NB4 (cell line): ENCODE results near the gene MDC1.

ENCODE experiments used
- DNase-seq: peaks from one replicate; pipeline ENCODE4 v3.0.0; 2010; ENCODE audit warnings: low read depth
- H3K4me3 ChIP-seq: one replicate; pipeline ENCODE4 v1.5.1; 2011; ENCODE audit warnings: mild to moderate bottlenecking, low read depth, low read length, moderate library complexity
- MYC ChIP-seq: IDR thresholded peaks from 2 replicates; pipeline ENCODE4 v1.6.1; 2011; ENCODE audit warnings: low read depth, low read length
- POLR2A ChIP-seq: IDR thresholded peaks from 2 replicates; pipeline ENCODE4 v1.6.1; 2011; ENCODE audit warnings: mild to moderate bottlenecking; ENCODE audit not compliant: insufficient read length; ENCODE audit errors: extremely low read depth
- TF ChIP-seq, protein P1 (sequence below): IDR thresholded peaks from one replicate; pipeline ENCODE4 v1.5.1; 2012; ENCODE audit warnings: low read depth, low read length
- TF ChIP-seq, protein P2 (sequence below): IDR thresholded peaks from 2 replicates; pipeline ENCODE4 v1.6.1; 2011; ENCODE audit warnings: low read depth, low read length

MDC1 gene

DNA sequence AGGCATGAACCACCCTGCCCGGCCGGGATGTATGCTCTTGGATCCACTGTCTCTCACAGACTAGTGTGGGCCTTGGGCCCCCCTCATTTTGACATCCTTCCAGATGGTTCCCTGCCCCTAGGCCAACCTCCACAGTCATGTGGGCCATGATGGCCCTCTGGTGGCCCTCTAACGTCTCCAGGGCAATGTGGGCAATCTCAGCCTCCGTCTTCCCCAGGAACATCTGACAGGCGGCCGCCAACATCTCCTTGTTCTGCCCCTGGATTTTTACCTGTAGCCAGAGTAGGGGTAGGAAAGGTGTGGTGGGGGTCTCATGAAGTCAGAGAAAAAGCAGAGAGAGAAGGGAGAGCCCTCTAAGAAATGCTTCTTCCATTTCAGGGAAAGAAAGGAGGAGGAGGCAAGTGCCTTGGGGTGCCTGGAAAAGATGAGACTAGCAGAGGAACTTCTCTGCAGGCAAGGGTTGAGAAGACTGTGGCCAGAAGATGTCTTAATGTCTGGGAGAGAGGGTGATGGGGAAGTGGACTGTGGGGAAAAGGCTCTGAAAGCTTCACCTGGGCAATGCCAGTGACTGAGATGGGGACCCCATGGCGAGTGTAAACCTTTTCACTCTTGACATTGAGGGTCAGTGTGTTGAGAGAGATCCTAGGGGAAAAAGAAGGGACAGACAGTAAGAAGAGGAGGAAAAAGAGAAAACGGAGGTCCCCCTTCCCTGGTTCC is 24.1 kb upstream of the MDC1 start:
- TF ChIP-seq MYC (no peak), POLR2A (no peak)
- TF ChIP-seq, protein P1, sequence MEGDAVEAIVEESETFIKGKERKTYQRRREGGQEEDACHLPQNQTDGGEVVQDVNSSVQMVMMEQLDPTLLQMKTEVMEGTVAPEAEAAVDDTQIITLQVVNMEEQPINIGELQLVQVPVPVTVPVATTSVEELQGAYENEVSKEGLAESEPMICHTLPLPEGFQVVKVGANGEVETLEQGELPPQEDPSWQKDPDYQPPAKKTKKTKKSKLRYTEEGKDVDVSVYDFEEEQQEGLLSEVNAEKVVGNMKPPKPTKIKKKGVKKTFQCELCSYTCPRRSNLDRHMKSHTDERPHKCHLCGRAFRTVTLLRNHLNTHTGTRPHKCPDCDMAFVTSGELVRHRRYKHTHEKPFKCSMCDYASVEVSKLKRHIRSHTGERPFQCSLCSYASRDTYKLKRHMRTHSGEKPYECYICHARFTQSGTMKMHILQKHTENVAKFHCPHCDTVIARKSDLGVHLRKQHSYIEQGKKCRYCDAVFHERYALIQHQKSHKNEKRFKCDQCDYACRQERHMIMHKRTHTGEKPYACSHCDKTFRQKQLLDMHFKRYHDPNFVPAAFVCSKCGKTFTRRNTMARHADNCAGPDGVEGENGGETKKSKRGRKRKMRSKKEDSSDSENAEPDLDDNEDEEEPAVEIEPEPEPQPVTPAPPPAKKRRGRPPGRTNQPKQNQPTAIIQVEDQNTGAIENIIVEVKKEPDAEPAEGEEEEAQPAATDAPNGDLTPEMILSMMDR: no peak
- TF ChIP-seq, protein P2, sequence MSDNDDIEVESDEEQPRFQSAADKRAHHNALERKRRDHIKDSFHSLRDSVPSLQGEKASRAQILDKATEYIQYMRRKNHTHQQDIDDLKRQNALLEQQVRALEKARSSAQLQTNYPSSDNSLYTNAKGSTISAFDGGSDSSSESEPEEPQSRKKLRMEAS: no peak
- no peak for DNase-seq
- peak overlapping the region; percentile 86 for H3K4me3 ChIP-seq

DNA sequence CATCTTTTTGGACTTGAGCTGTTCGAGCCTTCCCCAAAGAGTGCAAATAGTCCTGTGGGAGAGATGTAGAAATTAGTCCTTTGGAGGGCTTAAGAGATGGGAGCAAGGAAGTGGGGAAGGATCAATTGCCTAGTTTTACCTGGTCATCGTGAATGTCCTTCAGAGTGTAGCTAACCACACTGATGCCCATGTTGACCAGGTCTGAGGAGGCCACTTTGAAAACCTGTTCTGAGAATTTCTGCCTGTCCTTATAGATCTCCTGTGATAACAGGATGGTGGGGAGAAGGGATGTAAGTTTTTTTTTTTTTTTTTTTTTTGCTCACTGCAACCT is 23.4 kb upstream of the MDC1 start:
- H3K4me3 ChIP-seq: no peak overlapping the region
- TF ChIP-seq, protein P2: no peak

DNA sequence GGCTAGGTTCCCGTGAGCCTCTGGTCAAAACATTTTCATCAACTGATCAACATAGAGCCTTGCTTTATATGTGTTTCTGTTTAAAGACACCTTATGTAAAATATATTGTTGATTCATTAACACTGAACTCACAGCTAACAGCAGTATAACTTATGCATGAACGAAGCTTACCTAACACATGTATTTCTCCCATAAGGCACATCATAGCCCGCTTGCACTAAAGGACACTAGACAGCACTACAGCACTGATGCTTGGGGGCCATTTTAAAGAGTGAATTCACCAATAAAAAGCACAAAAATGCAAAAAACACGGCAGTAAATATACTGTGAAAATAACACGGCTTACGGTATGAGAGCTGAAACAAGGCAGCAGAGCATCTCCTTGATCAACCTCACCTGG is 21.5 kb upstream of the MDC1 start:
- TF ChIP-seq MYC (no peak), POLR2A (no peak)
- TF ChIP-seq, protein P2: no peak
- TF ChIP-seq, protein P1: no peak
- no peak for DNase-seq
- no peak overlapping the region for H3K4me3 ChIP-seq

More for the DNA sequence above, 23.4 kb upstream of the MDC1 start:
- DNase-seq: no peak

DNA sequence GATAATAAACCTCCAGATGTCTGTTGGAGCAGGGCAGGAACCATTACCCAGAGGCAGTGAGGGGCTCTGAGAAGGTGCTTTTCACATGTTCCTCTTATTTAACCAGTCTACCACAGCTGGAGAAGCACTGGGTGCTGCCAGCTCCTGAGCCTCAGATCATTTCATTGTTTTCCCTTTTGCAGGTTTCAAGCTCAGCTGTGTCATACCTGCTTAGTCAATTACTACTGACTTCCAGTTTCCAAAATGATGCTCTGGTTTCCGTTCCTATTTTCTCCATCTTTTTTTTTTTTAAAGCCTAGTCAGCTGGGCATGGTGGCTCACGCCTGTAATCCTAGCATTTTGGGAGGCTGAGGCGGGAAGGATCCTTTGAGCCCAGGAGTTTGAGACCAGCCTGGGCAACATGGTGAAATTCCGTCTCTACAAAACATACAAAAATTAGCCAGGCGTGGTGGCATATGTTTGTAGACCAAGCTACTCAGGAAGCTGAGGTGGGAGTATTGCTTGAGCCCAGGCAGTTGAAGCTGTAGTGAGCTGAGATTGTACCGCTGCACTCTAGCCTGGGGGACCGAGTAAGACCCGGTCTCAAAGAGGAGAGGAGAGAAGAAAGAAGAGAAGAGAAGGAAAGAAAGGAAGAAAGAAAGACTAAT is 18.7 kb upstream of the MDC1 start:
- no peak overlapping the region for H3K4me3 ChIP-seq
- TF ChIP-seq, protein P2: no peak
- TF ChIP-seq POLR2A (no peak), MYC (no peak)
- TF ChIP-seq, protein P1: no peak
- no peak for DNase-seq

DNA sequence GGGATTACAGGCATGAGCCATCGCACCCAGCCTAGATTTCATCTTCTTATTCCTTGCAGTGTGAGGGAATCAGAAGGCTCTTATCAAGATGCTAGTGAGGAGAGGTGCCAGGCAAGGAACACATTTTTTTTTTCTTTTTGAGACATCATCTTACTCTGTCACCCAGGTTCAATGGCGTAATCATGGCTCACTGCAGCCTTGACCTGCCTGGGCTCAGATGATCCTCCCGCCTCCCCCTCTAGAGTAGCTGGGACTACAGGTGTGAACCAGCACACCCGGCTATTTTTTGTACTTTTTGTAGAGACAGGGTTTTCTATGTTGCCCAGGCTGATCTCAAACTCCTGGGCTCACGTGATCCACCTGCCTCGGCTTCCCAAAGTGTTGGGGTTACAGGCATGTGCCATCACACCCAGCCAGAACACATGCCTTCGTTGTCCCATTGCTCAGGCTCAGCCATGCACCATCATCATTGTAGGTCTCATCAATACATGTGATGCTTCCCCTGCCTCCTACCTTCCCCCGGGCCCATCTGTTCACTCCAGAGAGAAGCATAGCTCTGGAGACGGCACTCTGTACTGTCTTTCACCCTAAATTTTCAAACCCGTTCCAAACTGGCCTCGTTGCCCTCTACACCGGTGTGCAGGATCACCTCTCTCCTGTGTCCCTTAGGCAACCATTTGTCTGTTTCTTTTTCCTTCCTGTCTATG is 15.3 kb upstream of the MDC1 start:
- no peak for DNase-seq
- TF ChIP-seq, protein P1: no peak
- TF ChIP-seq POLR2A (no peak), MYC (no peak)
- TF ChIP-seq, protein P2: no peak
- no peak overlapping the region for H3K4me3 ChIP-seq

DNA sequence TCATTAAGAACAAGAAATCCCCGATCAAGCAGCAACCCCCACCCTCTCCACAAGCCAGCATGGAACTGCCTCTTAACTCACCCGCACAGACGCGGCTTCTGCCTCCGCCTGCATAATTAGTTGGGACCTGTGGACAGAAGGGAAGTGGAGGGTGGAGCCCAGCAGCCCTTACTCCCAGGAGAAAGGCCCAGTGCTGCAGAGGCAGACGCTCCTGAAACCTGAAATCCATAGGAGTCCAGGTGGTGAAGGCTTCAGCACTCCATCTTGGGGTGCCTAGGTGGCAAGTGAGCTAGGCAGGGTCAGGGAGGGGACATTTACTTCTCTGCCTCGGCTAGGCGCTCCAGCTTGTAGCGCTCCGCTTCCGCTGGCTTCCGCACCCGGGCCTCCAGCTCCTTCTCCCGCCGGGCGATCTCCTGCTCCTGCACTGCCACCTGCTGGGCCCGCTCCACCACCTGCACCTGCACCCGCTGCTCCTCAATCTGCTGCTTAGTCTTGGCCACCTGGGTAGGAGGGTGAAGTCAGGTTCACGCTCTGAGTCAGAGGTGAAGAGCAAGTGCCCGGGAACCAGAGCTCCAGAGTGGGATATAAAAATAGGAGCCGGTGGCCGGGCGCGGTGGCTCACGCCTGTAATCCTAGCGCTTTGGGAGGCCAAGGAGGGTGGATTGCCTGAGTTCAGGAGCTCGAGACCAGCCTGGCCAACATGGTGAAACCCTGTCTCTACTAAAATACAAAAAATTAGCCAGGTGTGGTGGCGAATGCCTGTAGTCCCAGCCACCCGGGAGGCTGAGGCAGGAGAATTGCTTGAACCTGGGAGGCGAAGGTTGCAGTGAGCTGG is 13.7 kb upstream of the MDC1 start:
- peak; percentile 78 for DNase-seq
- H3K4me3 ChIP-seq: no peak overlapping the region
- TF ChIP-seq, protein P1: peak; percentile 61
- TF ChIP-seq POLR2A (no peak), MYC (no peak)
- TF ChIP-seq, protein P2: no peak
